G401 (cell line): Measurements from ENCODE around the gene SELENOO. TPM values are rescaled to one million over a fixed set of nuclear protein-coding genes. Genes with fewer than 3 reads are reported as not detected.
"Not testable (repeated sequence)": the region's sequence is repeated elsewhere in the genome, so short reads cannot be mapped to it uniquely, and the experiment has no call there.

Experiments
- DNase-seq: peaks from one replicate; pipeline ENCODE4 v3.0.0-alpha.2; 2015; ENCODE audit warnings: low spot score
- in situ Hi-C: cut with HindIII; loops from 2 replicates; pipeline ENCODE4 v1.10.0; 2016; ENCODE audit warnings: low sequenced_read_pairs, mixed read lengths
- total RNA-seq: library from RNA; depleted of rRNA; stranded (reverse); fragments of >200 nt; shearing (Covaris generic); gene quantifications from 2 replicates; pipeline ENCODE4 v1.2.3, GENCODE V29; 2014; rRNA removed

Gene SELENOO, protein sequence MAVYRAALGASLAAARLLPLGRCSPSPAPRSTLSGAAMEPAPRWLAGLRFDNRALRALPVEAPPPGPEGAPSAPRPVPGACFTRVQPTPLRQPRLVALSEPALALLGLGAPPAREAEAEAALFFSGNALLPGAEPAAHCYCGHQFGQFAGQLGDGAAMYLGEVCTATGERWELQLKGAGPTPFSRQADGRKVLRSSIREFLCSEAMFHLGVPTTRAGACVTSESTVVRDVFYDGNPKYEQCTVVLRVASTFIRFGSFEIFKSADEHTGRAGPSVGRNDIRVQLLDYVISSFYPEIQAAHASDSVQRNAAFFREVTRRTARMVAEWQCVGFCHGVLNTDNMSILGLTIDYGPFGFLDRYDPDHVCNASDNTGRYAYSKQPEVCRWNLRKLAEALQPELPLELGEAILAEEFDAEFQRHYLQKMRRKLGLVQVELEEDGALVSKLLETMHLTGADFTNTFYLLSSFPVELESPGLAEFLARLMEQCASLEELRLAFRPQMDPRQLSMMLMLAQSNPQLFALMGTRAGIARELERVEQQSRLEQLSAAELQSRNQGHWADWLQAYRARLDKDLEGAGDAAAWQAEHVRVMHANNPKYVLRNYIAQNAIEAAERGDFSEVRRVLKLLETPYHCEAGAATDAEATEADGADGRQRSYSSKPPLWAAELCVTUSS
- 25.5 and 40.7 TPM in 2 replicates for total RNA-seq

DNA sequence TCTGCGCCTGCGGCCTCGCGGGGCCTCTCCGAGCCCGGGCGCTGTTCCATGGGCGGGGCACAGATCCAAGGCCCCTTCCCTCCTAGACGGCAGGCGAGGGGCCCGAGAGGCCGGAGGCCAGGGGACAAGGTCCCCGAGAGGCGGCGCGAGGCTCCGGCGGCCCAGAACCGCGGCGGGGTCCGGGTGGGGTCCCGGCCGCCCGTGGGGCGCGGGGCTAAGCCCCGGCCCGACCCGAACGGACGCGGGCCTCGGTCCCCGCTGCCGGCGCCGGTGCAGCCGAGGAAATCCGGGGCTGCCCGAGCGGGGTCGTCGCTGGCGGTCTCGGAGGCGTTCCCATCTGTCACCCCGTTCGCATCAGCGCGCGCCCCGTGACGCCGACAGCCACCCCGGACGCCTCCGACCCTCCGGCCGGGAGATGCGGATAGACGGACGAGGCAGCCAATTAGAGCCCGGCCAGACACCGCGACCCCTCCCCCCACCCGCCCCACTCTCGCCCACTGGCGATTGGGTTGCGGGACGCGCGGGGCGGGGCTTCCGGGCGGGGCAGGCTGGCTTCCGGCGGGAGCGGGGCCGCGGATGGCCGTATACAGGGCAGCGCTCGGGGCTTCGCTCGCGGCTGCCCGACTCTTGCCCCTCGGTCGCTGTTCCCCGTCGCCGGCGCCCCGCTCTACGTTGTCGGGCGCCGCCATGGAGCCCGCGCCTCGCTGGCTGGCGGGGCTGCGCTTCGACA, at the start of gene SELENOO:
Gene SELENOO (plus strand): TSS at position 551 of the 730 bp plus-strand sequence. CDS start 26 bp downstream, at position 577.
- DNase-seq, result peak; percentile 91
- in situ Hi-C loops, result no loop called here

DNA sequence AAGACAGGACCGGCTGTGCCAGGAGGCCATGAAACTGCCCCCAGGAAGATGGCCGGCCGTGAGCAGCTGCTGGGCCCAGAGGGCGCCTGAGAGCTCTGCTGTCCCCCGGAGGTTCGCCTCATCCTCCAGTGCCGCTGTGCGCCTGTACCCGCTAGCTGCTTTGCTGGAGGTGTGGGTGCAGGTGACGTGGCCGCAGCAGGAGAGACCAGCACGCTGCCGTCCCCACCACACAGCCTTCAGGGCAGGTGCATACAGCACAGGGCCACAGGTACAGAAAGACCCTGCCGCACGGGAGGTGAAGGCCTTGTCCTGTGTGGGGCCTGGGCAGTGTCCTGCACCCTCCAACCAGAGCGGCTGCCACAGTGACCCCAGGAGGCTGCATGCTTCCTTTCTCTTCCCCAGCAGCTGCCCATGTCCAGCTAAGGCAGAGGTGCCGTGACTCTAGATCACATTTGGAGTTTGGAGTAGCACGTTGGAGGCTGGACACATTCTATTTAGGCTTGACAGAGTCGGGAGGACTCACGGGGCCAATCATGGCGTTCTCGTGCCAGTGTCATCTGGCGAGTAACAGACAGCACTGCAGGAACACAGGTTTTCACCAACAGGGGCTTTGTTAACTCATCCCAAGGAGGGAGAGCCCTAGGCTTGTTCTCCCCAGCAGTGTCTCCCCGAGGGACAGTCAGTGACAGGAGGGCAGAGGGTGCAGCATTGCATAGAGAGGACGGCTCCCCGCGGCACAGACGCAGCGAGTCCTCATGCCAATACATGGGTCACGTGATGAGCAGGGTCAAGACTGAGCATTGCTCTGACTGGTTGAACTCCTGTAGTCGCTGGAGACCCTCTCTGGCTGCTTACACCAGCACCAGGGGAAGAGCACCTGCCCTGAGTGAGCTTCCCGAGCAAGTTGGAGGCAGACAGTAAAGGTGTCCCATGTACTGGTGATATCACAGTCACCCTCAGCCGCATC, 49.0 kb upstream of the SELENOO start:
- DNase-seq, result no peak
- in situ Hi-C loops, result no loop called here

DNA sequence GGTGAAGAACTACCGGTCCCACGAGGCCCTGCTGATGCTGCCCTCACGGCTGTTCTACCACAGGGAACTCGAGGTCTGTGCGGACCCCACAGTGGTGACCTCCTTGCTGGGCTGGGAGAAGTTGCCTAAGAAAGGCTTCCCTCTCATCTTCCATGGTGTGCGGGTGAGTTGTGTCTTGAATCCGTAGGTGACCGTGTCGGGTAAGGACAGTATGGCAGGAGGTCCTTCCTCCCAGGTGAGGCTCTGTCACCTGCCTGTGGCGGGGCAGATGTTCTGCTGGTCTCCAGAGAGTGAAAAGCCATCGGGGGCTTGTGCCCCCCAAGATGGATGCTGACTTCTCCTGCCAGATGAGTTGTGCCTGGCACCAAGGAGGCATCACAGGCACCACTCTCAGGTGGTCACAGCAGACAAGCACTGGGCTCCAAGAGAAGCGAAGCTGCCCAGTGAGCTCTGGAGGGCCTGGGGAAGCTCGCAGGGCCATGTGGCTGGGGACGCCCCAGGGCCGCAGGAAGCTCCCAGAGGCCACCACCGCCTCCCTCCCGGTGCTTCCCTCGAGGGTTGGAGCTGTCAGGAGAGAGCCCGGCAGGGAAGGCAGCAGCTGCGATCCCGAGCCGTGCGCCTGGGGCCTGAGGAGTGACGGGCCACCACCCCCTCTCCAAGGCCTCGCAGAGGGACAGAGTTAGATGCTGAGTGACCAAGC, 47.6 kb upstream of the SELENOO start:
- in situ Hi-C loops, result no loop called here
- no peak for DNase-seq

DNA sequence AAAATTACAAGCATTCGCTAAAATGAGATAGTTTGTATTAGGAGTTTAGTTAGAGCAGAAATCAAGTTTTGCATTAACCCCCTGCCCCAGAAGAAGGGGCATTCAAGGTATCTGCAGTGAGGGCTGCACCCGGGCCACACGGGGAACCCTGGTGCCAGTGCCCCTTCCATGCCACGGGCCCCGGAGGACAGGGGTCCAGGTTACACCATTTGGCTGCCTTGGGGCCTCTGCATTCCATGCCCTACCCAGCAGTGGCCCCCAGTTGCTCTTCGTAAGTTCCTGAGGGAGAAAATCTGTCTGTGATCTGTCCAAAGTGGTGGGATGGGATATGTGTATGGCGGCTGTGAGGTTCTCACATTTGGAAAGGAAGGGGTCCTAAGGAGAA, 47.1 kb upstream of the SELENOO start:
- no peak for DNase-seq
- in situ Hi-C loops, result no loop called here

DNA sequence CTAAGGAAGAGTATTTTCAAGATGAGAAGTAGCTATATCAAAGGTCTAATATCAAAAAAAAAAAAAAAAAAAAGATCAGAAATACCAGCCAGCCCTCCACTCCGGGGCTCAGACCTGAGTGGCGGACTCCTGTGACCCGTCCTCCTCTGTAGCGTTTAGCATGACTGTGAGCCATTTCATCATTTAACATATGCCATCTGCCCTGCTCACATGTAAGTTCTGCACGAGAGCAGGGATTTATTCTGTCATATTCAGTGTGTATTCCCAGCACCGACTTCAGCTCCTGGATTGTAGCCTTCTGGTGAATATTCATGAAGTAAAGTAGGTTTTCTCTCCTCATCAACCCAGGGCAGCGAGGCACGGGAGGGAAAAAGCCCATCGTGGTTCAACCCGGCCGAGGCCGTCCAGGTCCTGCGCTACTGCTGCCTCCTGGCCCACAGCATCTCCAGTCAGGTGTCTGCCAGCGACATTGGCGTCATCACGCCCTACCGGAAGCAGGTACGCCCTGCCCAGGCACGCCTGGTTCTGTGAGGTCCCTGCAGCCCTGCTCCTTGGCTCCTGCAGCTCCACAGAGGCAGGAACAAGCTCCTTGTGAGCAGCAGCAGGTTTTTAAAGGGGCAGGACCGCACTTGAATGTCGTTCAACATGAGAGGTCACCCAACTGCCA, 43.0 kb upstream of the SELENOO start:
- in situ Hi-C loops, result no loop called here
- peak; percentile 94 for DNase-seq

DNA sequence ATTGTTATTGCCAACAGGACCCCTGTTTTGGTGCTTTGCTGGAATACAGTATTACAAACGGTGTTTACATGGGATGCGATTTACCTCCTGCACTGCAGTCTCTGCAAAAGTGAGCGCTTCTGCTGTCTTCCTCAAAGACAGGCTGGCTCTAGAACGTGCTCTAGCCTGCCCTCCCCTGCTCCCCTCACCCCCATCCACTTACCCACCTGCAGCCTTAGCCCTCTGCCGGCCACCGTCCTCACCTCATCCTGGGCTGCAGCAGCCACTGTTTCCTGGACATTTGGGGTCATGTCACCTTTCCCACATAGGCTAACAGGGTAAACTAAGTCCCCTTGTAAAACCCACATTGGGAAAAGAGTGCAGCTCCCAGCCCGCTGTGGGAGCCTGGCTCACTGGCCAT, 39.9 kb upstream of the SELENOO start:
- DNase-seq, result no peak
- in situ Hi-C loops, result no loop called here

DNA sequence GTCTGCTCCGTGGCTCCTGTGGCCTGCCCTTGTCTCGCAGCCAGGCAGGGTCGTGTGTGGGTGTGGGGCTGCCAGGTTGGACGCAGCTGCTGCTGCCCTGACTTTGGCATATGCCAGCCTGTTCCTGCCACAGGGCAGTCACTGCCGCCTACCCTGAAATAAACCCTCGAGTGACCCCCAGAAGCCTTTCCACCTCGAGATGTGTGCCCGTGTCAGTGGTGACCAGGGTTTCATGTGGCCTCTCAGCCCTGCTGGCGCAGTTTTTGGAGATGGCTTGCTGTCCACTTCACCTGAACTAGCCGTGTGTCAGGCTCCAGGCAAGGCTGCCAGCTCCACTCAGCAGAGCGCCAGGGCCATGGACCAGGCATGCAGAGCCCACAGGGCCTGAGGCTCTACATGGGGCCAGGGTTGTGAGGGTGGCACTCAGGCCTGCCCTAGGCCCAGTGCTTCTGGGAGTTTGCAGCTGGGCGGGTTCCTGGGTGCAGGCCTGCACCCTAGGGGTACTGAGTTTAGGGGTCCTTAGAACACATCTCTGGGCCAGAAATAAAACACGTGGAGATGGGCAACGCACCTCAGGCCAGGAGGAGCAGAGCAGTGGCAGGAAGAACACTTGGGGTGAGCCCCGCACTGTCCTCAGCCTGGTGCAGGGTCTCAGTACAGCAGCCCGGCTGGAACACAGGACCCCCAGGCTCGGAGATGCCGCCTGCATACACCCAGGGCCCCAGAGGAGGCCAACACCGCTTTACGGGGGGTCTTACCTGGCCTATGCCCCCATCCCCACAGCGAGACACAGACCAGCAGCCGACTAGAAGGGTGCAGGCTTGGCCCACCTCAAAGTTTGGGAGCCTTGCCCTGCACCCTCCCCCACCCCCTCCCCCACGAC, 39.1 kb upstream of the SELENOO start:
- in situ Hi-C loops, result no loop called here
- no peak for DNase-seq

DNA sequence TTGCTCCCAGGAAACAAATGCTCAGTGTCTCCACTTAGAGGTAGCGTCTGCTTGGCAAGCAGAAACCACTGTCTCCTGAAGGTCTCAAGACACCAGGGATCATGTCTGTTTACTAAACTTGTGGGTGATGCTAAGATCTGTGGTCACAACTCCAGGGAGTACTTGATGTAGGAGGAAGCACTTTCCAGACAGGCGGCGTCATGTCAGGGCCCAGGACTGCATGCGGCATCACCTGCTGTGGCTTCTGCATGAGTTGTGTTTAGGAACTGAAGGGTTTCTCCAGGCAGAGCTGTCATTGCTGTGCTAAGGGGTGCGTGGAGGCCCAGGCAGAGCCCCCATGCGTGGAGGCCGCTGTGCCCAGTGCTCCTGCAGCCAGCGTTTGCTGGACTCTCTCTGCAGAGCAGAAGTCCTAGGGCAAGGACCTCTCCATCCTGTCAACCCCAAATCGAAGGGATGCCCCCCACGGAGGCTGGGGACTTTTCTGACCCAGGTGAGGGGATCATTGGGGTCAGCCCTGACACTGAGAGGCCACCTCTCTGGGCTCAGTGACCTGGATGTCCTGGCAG, 38.3 kb upstream of the SELENOO start:
- no peak for DNase-seq

DNA sequence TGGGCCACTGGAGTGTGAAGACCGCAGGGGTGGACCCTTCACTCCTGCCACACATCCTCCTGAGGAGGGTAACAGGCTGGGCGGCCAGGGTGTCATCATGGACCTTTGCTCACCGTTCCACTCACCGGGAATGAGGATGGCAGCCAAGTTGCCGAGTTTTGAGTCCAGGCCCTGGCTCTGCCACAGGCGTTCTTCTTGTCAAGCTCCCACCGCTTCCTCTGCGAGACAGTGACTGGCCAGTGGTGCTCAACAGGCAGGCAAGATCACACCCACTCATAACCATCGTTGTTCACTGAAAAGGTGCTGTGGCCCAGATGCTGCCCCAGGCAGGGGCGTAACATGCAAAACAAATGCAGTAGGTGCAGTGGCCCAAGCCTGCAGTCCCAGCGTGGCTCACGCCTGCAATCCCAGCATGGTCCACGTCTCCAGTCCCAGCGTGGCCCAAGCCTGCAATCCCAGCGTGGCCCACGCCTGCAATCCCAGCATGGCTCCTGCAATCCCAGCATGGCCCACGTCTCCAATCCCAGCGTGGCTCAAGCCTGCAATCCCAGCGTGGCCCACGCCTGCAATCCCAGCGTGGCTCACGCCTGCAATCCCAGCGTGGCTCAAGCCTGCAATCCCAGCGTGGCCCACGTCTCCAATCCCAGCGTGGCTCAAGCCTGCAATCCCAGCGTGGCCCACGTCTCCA, 35.2 kb upstream of the SELENOO start:
- no peak for DNase-seq
- in situ Hi-C loops, result no loop called here

More for the DNA sequence above, 38.3 kb upstream of the SELENOO start:
- in situ Hi-C loops, result no loop called here

DNA sequence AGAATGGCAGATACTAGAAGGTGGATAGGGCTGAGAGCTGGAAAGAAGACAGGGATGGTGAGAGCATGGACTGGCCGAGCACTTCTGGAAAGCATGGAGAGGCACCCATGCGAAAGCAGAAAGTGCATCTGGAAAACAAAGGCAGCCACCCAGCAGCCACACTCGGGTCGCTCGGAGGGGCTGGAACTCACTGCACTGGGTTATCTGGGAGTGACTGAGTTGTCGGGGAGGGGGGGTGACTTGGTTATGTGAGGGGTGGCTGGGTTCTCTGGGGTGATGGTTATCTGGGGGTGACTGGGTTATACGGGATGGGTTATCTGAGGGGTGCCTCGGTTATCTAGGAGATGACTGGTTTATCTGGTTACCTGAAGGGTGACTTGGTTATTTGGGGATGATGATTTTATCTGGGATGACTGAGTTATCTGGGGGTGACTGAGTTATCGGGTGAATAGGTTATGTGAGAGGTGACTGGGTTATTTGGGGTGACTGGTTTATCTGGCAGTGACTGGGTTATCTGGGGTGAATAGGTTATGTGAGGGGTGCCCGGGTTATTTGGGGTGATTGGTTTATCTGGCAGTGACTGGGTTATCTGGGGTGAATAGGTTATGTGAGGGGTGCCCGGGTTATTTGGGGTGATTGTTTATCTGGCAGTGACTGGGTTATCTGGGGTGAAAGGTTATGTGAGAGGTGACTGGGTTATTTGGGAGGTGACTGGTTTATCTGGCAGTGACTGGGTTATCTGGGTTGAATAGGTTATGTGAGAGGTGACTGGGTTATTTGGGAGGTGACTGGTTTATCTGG, 32.9 kb upstream of the SELENOO start:
- in situ Hi-C loops, result no loop called here
- DNase-seq, result no peak

DNA sequence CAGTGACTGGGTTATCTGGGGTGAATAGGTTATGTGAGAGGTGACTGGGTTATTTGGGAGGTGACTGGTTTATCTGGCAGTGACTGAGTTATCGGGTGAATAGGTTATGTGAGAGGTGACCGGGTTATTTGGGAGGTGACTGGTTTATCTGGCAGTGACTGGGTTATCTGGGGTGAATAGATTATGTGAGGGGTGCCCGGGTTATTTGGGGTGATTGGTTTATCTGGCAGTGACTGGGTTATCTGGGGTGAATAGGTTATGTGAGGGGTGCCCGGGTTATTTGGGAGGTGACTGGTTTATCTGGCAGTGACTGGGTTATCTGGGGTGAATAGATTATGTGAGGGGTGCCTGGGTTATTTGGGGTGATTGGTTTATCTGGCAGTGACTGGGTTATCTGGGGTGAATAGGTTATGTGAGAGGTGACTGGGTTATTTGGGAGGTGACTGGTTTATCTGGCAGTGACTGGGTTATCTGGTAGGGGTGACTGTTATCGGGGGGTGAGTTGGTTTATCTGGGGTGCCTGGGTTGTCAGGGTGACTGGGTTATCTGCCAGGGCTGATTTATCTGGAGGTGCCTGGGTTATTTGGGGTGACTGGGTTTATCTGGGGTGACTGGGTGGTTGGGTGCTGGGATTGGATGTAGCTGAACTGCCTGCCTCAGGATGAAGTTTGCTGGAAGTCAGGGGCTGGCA, 32.2 kb upstream of the SELENOO start:
- in situ Hi-C loops, DNase-seq: not testable (repeated sequence)

DNA sequence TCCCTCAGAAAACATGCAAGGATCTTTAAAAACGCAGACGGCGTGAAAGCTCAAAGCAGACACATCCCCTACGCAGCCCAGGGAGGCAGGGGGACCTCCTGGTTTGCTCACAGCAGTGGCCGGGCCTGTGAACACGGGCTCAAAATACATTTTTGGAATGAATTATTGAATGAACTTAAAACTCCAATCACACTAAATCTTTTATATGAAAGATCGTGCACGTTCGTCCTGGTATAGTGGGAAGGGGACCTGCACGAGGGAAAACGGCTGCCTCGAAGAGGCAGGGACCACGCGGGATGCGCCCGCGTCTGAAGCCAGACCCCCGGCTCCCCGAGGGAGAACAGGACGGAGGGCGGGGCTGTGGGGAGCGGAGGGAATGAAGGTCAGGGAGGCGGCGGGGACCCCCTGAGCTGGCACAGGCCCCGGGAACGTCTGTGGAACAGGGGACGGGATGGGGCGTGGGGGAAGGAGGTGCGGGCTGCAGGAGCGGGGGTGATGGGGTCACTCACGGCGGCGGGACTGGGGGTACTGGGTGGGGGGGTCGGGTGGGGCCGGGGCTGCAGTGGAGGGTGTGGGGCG, 31.5 kb upstream of the SELENOO start:
- in situ Hi-C loops, result no loop called here
- no peak for DNase-seq

DNA sequence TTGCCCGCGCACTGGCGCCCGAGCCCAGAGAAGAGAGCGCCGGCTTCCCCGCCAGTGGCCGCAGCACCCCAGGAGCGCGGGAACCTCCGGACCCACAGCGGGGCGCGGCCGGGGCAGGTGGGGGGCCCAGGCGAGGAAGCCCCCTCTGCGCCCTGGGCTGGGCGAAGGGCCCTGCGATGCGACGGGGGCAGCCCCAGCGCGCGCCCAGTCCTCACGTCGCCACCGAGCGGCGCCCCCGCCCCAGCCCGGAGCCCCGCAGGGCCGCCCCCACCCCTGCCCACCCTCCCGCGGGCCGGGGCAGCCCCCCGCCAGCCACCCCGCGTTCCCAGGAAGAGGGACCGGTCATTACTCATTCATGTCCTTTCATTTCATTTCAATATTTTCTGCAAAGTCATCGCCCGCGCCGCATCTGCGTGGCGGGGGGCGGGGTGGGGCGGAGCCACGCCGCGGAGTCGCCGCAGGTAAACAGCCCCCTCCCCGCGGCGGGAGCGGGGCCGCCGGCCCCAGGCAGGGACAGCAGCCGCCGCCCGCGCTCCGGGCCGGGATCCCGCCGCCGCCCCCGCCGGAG, 31.0 kb upstream of the SELENOO start:
- in situ Hi-C loops, result no loop called here
- DNase-seq, result no peak
